ENCODE measurements around the gene EPS15. TPM values are rescaled to one million over a fixed set of nuclear protein-coding genes. Genes with fewer than 3 reads are reported as not detected.

Gene EPS15
- total RNA-seq, 1 donor from 2014 or later = 139 TPM

- H3K4me3 Mint-ChIP-seq (ENCODE audit: unreplicated experiment) = no peak overlapping the region
- no peak for DNase-seq
- peaks cover 5% of the 10 kb centered on the region for H3K36me3 Mint-ChIP-seq (ENCODE audit: unreplicated experiment)
- no peaks in the 10 kb centered on the region for H3K4me1 Mint-ChIP-seq (ENCODE audit: low read depth, unreplicated experiment)
- TF ChIP-seq, protein P1, sequence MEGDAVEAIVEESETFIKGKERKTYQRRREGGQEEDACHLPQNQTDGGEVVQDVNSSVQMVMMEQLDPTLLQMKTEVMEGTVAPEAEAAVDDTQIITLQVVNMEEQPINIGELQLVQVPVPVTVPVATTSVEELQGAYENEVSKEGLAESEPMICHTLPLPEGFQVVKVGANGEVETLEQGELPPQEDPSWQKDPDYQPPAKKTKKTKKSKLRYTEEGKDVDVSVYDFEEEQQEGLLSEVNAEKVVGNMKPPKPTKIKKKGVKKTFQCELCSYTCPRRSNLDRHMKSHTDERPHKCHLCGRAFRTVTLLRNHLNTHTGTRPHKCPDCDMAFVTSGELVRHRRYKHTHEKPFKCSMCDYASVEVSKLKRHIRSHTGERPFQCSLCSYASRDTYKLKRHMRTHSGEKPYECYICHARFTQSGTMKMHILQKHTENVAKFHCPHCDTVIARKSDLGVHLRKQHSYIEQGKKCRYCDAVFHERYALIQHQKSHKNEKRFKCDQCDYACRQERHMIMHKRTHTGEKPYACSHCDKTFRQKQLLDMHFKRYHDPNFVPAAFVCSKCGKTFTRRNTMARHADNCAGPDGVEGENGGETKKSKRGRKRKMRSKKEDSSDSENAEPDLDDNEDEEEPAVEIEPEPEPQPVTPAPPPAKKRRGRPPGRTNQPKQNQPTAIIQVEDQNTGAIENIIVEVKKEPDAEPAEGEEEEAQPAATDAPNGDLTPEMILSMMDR (IDR thresholded peaks at IDR 0.05; ENCODE audit: partially characterized antibody, unreplicated experiment) = no peak
- H3K27ac Mint-ChIP-seq (ENCODE audit: unreplicated experiment) = no peak overlapping the region
- H3K27me3 Mint-ChIP-seq (ENCODE audit: unreplicated experiment) = peaks cover 6% of the 10 kb centered on the region
- peaks cover 3% of the 10 kb centered on the region for H3K9me3 Mint-ChIP-seq (ENCODE audit: unreplicated experiment)
Observed at GRCh38 chr1:51320967-51321923, 197.8 kb downstream of the EPS15 start.

GRCh38 chr1:51317798-51318197, 201.3 kb downstream of the EPS15 start:
- H3K27ac Mint-ChIP-seq (ENCODE audit: unreplicated experiment) = no peak overlapping the region
- H3K4me3 Mint-ChIP-seq (ENCODE audit: unreplicated experiment) = no peak overlapping the region
- H3K9me3 Mint-ChIP-seq (ENCODE audit: unreplicated experiment) = peaks cover 3% of the 10 kb centered on the region
- peaks cover 9% of the 10 kb centered on the region for H3K27me3 Mint-ChIP-seq (ENCODE audit: unreplicated experiment)
- H3K36me3 Mint-ChIP-seq (ENCODE audit: unreplicated experiment) = peaks cover 5% of the 10 kb centered on the region
- TF ChIP-seq, protein P1 (IDR thresholded peaks at IDR 0.05; ENCODE audit: partially characterized antibody, unreplicated experiment) = no peak
- peaks cover 10% of the 10 kb centered on the region for H3K4me1 Mint-ChIP-seq (ENCODE audit: low read depth, unreplicated experiment)
- DNase-seq = no peak

DNA sequence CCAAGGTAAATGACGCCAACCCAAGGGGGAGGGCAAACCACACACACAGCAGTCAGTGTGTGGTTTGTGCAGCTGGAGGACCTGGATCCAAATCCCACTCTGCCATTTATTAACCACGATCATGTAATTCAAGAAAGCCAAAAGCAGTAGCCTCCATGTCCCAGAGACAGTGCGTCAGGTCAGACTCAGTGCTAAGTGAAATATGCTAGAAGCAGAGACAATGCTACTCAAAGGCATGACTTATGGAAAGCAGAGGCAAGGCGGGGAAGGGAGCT, 202.3 kb downstream of the EPS15 start:
- peaks cover 5% of the 10 kb centered on the region for H3K36me3 Mint-ChIP-seq (ENCODE audit: unreplicated experiment)
- no peak for DNase-seq
- H3K27ac Mint-ChIP-seq (ENCODE audit: unreplicated experiment) = no peak overlapping the region
- peaks cover 11% of the 10 kb centered on the region for H3K27me3 Mint-ChIP-seq (ENCODE audit: unreplicated experiment)
- TF ChIP-seq, protein P1 (IDR thresholded peaks at IDR 0.05; ENCODE audit: partially characterized antibody, unreplicated experiment) = no peak
- no peak overlapping the region for H3K4me3 Mint-ChIP-seq (ENCODE audit: unreplicated experiment)
- H3K9me3 Mint-ChIP-seq (ENCODE audit: unreplicated experiment) = peaks cover 3% of the 10 kb centered on the region
- peaks cover 16% of the 10 kb centered on the region for H3K4me1 Mint-ChIP-seq (ENCODE audit: low read depth, unreplicated experiment)

DNA sequence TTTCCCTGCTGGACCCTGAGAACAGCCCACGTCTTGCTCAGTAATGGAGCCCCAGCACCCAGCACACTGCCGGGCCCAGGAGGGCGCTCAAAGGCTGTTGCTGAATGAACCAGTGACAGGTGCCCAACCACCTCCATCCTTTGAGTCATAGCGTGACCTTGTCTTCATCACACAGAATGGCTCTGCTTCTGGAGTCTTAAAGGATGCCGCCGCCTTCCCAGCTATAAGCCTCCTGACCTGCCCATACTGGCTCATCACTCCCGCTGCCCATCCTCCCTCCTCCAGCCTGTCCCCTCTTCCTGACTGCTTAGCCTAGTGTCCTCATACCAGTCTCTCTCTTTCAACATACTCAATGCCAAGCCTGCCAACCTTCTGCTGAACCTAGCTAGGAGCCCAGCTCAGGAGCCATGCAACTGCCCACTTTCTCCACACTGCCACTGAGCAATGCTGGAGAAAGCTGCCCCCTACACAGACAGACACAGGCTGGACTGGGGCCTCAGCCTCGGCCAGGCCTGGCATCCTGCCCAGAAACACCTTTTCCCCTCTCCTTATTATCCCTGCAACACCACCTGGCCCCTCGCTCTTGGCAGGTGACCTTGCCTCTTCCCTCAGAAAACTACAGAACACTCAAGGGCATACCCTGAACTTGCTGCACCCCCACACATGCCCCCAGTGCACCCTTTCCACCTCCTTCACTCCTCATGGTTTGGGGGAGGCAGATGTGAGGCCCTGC, 202.8 kb downstream of the EPS15 start:
- Mint-ChIP-seq H3K9me3 (ENCODE audit: unreplicated experiment) (peaks cover 3% of the 10 kb centered on the region), H3K36me3 (ENCODE audit: unreplicated experiment) (peaks cover 5% of the 10 kb centered on the region), H3K4me3 (ENCODE audit: unreplicated experiment) (no peak overlapping the region), H3K27me3 (ENCODE audit: unreplicated experiment) (peaks cover 11% of the 10 kb centered on the region), H3K27ac (ENCODE audit: unreplicated experiment) (no peak overlapping the region), H3K4me1 (ENCODE audit: low read depth, unreplicated experiment) (peaks cover 16% of the 10 kb centered on the region)
- no peak for DNase-seq
- TF ChIP-seq, protein P1 (IDR thresholded peaks at IDR 0.05; ENCODE audit: partially characterized antibody, unreplicated experiment) = no peak

DNA sequence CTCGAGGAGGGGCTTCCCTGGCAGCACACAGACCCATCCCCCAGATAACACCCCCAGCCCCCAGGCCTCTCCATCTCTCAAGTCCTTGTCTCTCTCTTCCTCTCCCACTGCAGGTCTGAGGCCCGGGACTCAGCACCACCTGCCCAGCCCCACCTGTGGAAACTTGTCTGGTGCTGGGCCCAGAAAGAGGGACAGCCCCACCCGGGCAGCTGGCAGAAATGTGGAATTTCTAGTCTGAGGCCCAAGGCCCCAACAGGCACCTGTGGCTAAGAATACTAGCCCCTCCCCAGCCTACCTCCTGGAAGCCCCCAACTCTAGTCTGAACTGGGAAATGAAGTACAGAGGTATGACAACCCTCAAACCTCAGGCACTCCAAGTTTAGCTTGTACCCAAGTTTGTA, 204.1 kb downstream of the EPS15 start:
- peaks cover 11% of the 10 kb centered on the region for H3K27me3 Mint-ChIP-seq (ENCODE audit: unreplicated experiment)
- H3K9me3 Mint-ChIP-seq (ENCODE audit: unreplicated experiment) = peaks cover 3% of the 10 kb centered on the region
- peaks cover 5% of the 10 kb centered on the region for H3K36me3 Mint-ChIP-seq (ENCODE audit: unreplicated experiment)
- TF ChIP-seq, protein P1 (IDR thresholded peaks at IDR 0.05; ENCODE audit: partially characterized antibody, unreplicated experiment) = no peak
- no peak overlapping the region for H3K4me3 Mint-ChIP-seq (ENCODE audit: unreplicated experiment)
- DNase-seq = no peak
- H3K27ac Mint-ChIP-seq (ENCODE audit: unreplicated experiment) = no peak overlapping the region
- H3K4me1 Mint-ChIP-seq (ENCODE audit: low read depth, unreplicated experiment) = peaks cover 18% of the 10 kb centered on the region

Measured in glutamatergic neuron (in vitro differentiated cells).